ENCODE data around the gene DOCK1.

The DOCK1 gene

DNA sequence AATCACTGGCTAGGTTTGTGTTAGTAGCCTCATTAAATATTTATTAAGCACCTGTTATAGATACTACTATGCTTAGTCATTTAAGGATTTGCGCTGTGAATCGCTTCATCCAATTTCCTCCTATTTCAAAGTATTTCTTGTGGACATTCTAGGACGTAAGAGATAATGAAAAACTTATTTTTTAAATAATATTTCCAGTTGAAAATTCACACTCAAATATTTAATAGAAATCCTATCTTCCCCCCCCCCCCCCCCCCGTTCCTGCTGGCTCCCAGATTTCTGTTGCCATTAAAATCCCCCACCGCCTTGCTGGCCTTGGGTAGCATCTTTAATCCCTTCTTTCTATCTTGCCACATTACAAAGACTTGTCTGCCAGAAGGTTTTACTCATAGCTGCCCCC lies 285.2 kb downstream of the DOCK1 start:
- in situ Hi-C loops (cut with HindIII; ENCODE audit: low sequenced_read_pairs) = no loop called here
- H3K4me3 ChIP-seq (ENCODE audit: low read depth, low read length) = no peak overlapping the region
- TF ChIP-seq, protein P1, sequence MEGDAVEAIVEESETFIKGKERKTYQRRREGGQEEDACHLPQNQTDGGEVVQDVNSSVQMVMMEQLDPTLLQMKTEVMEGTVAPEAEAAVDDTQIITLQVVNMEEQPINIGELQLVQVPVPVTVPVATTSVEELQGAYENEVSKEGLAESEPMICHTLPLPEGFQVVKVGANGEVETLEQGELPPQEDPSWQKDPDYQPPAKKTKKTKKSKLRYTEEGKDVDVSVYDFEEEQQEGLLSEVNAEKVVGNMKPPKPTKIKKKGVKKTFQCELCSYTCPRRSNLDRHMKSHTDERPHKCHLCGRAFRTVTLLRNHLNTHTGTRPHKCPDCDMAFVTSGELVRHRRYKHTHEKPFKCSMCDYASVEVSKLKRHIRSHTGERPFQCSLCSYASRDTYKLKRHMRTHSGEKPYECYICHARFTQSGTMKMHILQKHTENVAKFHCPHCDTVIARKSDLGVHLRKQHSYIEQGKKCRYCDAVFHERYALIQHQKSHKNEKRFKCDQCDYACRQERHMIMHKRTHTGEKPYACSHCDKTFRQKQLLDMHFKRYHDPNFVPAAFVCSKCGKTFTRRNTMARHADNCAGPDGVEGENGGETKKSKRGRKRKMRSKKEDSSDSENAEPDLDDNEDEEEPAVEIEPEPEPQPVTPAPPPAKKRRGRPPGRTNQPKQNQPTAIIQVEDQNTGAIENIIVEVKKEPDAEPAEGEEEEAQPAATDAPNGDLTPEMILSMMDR (IDR thresholded peaks at IDR 0.05; ENCODE audit: low read depth, low read length) = no peak
- DNase-seq (ENCODE audit: low read depth, low spot score) = no peak

DNA sequence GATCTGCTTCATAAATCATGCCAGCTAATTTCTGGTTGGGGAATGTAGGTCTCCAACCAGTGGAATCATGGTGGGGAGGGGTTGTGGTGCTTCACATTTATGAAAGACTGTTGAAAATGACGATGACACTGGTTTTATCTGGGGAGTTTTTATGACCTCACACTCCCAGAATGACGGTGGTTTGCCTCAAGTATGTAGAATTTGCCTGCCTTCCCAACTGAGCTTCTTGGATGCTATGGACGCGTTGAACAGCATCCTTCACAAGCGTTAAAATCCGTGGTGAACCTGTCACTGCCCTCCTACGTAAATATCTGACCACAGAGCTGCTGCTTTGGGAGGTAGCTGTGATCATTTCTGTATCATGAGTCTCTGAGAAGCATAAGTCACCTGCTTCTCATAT lies 287.9 kb downstream of the DOCK1 start:
- DNase-seq (ENCODE audit: low read depth, low spot score) = peak; percentile 71
- in situ Hi-C loops (cut with HindIII; ENCODE audit: low sequenced_read_pairs) = no loop called here
- H3K4me3 ChIP-seq (ENCODE audit: low read depth, low read length) = no peak overlapping the region
- TF ChIP-seq, protein P1 (IDR thresholded peaks at IDR 0.05; ENCODE audit: low read depth, low read length) = no peak

DNA sequence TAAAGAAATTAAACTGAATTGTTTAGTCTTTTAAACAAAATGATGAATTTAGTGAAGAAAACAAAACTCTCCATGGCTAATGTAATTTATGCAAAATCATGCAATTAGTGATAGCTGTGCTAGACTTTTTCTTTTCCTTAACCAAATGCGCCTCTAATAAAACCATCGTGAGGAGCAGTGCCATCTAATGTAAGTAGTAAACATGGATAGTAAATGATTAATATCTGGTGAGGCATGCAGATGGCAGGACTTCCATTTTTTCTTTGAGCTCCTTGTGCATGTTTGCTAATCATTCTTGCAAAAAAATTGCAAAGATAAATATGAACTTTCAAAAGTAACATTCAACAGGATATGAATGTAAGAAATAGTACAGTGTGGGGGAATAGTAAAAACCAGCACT lies 288.9 kb downstream of the DOCK1 start:
- in situ Hi-C loops (cut with HindIII; ENCODE audit: low sequenced_read_pairs) = no loop called here
- TF ChIP-seq, protein P1 (IDR thresholded peaks at IDR 0.05; ENCODE audit: low read depth, low read length) = no peak
- no peak overlapping the region for H3K4me3 ChIP-seq (ENCODE audit: low read depth, low read length)
- no peak for DNase-seq (ENCODE audit: low read depth, low spot score)

DNA sequence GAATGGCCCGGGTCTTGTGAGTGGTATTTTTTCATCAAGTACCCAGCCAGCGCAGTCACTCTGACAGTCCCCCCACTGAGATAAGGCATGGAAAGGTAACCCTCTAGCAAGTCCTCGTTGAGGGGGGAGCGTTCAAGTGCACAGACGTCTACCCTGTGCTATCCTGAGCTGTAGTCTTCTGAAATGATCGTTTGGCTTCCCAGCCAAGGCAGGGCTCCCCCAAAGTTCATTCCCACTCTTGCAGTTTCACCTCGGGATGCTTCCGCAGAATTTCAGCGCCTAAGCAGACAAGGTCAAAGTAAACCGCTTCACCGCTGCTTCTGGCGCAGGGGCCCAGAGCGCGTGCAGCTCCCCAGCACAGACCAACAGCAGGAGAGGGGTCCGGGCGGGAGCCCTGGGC lies 289.4 kb downstream of the DOCK1 start:
- no peak overlapping the region for H3K4me3 ChIP-seq (ENCODE audit: low read depth, low read length)
- TF ChIP-seq, protein P1 (IDR thresholded peaks at IDR 0.05; ENCODE audit: low read depth, low read length) = no peak
- in situ Hi-C loops (cut with HindIII; ENCODE audit: low sequenced_read_pairs) = no loop called here
- DNase-seq (ENCODE audit: low read depth, low spot score) = no peak

DNA sequence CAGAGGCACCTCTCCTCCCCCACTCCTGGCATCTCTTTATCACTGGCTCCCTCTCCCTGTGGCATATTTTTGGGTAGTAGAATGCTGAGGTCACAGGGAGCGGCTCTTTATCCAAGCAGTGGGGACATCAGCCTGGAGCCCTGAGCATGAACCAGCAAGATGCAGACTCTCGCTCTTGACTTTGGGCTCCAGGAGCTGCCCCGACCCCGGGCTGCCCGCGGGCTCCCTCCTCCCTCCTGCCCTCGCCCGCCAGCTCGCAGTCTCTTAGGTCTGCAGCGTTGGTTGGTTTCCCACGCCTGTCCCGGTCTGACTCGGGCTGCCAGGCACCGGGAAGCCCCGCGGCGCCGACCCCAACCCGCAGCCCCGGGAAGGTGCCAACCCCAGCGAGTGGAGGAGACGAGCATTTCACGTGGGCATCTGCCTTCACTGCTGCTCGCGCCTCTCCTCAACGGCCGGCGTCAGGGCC lies 289.8 kb downstream of the DOCK1 start:
- DNase-seq (ENCODE audit: low read depth, low spot score) = no peak
- TF ChIP-seq, protein P1 (IDR thresholded peaks at IDR 0.05; ENCODE audit: low read depth, low read length) = no peak
- in situ Hi-C loops (cut with HindIII; ENCODE audit: low sequenced_read_pairs) = no loop called here
- peak overlapping the region; percentile 32 for H3K4me3 ChIP-seq (ENCODE audit: low read depth, low read length)

DNA sequence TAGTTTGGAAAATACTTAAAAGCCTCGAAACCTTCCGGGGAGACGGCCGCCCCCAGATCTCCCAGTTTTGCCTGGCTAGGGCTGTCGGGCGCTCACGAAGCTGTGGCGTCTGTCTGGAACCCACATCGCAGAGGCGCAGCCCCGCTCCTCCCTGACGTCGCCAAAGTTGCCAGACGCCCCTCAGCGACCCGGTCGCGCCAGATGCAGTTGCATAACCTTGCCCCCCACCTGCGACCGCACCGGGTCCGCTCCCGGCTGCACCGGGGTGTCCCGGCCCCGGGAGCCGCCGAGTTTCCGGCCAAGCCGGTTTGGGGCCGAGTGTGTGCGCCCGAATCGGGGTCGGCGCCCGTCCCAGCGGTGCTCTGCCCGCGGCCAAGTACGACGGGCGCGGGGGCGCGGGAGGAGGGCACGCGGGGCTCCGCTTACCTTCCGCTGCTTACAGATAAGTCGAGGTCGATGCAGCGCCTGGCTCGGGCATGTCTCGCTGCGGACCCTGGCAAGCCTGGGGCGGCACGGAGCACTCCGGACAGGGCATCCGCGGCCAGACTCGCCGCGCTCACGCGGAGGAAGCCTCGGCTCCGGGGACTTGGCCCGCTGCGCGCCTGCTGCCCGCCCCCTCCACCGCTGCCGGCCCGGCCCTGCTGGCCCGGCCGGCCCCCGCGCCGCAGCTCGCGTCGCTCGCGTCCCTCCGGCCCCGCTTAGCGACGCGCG lies 290.5 kb downstream of the DOCK1 start:
- in situ Hi-C loops (cut with HindIII; ENCODE audit: low sequenced_read_pairs) = no loop called here
- DNase-seq (ENCODE audit: low read depth, low spot score) = peak; percentile 19
- peak overlapping the region; percentile 32 for H3K4me3 ChIP-seq (ENCODE audit: low read depth, low read length)
- TF ChIP-seq, protein P1 (IDR thresholded peaks at IDR 0.05; ENCODE audit: low read depth, low read length) = no peak
